Activated T-helper 2 cell treated with anti-CD3 and anti-CD28 coated beads, Interferon-gamma antibody, Interleukin-2, Interleukin-4, amounts not matched to agents 10 μg/mL and 5 μg/mL and 100 μg/mL, durations not matched to agents 14 hours and 24 hours and 36 hours (primary cell): ENCODE results near the gene SNX1. TPM values are rescaled to one million over a fixed set of nuclear protein-coding genes. Genes with fewer than 3 reads are reported as not detected.
"Not testable (repeated sequence)": the region's sequence is repeated elsewhere in the genome, so short reads cannot be mapped to it uniquely, and the experiment has no call there.

Experiments
- DNase-seq: peaks from one replicate; pipeline ENCODE4 v3.0.0; 2021; ENCODE audit warnings: low spot score
- H3K27ac Mint-ChIP-seq: one replicate; pipeline ENCODE4 v1.8.0; 2021; ENCODE audit warnings: mixed read lengths
- H3K27me3 Mint-ChIP-seq: one replicate; pipeline ENCODE4 v1.8.0; 2021; ENCODE audit warnings: low read depth, mixed read lengths
- H3K36me3 Mint-ChIP-seq: one replicate; pipeline ENCODE4 v1.8.0; 2021; ENCODE audit warnings: low read depth, mixed read lengths
- H3K4me1 Mint-ChIP-seq: one replicate; pipeline ENCODE4 v1.8.0; 2021; ENCODE audit warnings: low read depth, mixed read lengths
- H3K4me3 Mint-ChIP-seq: one replicate; pipeline ENCODE4 v1.8.0; 2021; ENCODE audit warnings: low read depth, mild to moderate bottlenecking, moderate library complexity, mixed read lengths
- H3K9me3 Mint-ChIP-seq: one replicate; pipeline ENCODE4 v1.8.0; 2021; ENCODE audit warnings: mixed read lengths
- intact Hi-C: fragments of 100-400 bp; cut with micrococcal nuclease; formaldehyde crosslinking; loops from one replicate; pipeline ENCODE4 v1.15.1; 2023
- total RNA-seq: library from RNA; stranded (reverse); gene quantifications from 2 replicates; pipeline ENCODE4 v1.2.3, GENCODE V29; 2022

The SNX1 gene
- total RNA-seq, 1 donor from 2014 or later, result 116 TPM

DNA sequence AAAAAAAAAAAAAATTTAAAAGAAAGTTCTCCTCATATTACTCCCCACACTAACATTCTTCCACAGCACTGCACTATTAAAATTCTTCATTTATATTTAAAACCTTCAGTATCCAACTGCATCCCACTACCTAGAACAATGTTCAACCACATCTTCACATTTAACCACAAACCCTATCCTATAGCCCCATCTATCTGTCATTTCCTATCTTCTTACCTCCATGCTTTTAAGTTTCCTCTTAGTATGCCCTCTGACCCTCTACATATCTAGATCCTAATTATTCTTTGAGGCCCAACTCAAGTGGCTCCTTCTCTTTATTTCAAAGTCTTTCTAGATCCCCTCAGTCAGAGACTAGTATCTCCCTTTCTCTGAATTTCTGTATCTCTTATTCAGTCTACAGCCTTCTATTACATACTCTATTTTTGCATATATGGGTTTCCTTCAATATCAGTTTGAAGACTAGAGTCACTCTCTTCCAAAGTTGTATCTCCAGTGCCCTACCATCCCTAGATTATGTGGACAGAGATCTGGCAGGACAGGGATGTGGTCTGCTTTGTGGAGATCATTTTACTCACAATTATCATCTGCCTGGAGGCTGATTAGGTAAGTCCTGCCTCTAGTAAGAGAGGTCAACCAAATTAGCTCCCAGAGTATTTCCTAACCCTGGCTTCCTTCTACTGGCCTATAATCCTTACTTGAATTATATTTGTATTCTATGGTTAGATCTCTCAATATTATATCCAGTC lies 3.5 kb upstream of the SNX1 start:
- intact Hi-C loops, result loop anchor here (5.0 to 10.0 kb wide), 4 partner anchors 263 to 590 kb away; partner anchors contain the start of genes CSNK1G1, PCLAF, TRIP4 and USP3
- Mint-ChIP-seq H3K36me3 (peaks cover 45% of the 10 kb centered on the region), H3K27me3 (no peaks in the 10 kb centered on the region), H3K27ac (peak overlapping the region; percentile 92), H3K9me3 (no peaks in the 10 kb centered on the region), H3K4me3 (peak overlapping the region; percentile 94), H3K4me1 (peaks cover 39% of the 10 kb centered on the region)
- DNase-seq, result no peak

DNA sequence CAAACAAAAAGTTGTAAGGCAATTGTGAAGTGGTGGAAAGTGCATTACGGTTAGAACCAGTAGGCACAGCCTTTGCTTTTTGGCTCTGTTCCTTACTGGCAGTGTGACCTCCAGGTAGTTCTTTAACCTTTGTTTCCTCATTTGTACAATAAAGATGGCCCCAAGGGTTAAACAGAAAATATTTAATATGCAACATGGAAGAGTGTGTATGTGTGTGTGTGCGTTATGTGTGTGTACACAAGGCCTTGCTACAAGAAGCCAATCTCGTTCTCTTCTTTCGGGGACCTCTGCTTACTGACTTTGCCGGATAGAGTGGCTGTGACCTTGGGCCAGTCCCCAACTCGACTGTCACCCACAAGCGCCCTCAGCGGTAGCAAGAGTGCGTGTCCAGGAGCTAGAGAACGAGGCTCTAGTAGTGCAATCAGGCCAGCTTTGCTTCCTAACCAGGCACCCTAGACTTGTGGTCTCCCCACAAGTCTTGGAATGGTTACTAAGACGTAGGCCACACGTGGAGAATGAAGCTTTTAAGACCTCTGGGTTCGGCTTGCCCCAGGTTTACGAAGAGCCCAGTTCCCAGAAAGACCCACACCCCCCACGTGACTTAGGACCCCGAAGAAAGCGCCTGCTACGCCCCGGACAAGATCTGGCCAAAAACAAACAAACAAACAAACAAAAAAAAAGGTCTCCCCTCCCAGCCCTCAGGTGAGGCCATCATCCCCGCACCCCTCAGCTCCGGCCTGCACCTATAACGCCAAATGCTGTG lies 2.7 kb upstream of the SNX1 start:
- peaks cover 47% of the 10 kb centered on the region for H3K4me1 Mint-ChIP-seq
- H3K36me3 Mint-ChIP-seq, result peaks cover 38% of the 10 kb centered on the region
- H3K9me3 Mint-ChIP-seq, result no peaks in the 10 kb centered on the region
- intact Hi-C loops, result loop anchor here (5.0 to 10.0 kb wide), 4 partner anchors 262 to 591 kb away; partner anchors contain the start of genes CSNK1G1, PCLAF, TRIP4 and USP3
- H3K27ac Mint-ChIP-seq, result peak overlapping the region; percentile 92
- H3K4me3 Mint-ChIP-seq, result peak overlapping the region; percentile 94
- peak; percentile 40 for DNase-seq
- no peaks in the 10 kb centered on the region for H3K27me3 Mint-ChIP-seq

DNA sequence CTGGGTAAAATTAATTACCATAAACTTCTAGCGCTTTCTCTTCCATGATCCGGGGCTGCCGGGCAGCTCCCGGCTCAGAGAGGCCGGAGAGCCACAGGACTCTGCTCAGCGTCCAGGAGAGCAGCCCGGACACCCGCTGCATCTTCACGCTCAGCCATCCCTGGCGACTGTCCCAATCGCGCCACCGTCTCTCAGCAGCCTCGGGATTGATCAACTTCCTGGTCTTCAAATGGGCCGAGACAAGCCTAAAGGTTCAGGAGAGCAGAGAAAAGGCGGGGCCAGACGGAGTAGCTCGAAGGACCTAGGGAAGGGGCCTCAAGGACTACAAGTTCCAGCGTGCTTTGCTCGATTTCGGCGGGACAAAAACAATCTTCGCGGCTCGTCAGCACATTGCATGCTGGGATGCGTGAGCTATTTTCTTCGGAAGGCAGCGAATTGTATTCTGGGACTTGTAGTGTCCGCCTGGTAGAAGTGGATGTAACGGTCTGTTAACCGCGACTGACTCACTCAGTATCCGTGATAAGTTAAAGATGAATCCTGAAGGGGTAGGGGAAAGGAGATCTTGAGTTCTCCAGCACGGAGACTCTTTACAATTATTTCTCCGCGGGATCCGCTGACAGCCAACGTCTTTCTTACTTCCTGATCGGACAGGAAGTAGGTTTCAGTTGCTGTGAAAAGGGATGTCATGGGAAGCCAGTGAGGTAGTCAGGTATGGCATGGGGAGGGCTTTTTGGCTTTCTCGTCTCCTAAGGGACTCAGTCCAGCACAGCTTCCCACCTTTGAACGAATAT lies 2.0 kb upstream of the SNX1 start, which contains the start of gene CIAO2A:
CIAO2A (minus strand) TSS at position 212 of the 791 bp plus-strand sequence; CDS start at position 142, 70 bp downstream.
- DNase-seq, result peak; percentile 93
- intact Hi-C loops, result loop anchor here (2.0 to 10.0 kb wide), 5 partner anchors 59 to 592 kb away; partner anchors contain the start of genes CSNK1G1, PCLAF, TRIP4 and USP3
- Mint-ChIP-seq H3K36me3 (peaks cover 33% of the 10 kb centered on the region), H3K4me1 (peaks cover 50% of the 10 kb centered on the region), H3K27ac (peak within 1 kb of the TSS; percentile 92), H3K9me3 (no peaks in the 10 kb centered on the region), H3K4me3 (peak within 1 kb of the TSS; percentile 94), H3K27me3 (no peaks in the 10 kb centered on the region)

DNA sequence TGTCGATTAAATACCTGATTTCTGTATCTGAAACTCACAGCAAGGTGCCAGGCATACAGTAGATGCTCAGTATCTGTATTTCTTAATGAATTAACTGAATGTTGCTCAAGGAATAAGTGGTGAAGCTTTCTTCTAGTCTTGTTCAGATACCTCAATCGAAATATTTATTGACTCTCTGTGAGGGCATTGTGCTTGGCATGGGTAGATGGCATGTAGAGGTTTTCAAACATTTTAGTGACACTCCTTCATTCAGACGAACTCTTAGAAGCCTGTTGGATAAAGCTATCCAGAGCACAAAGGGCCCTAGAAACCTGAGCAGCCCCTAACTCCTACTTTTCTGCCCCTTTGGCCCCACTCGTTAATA lies 369 bp upstream of the SNX1 start:
- H3K27ac Mint-ChIP-seq, result peak overlapping the region; percentile 92
- DNase-seq, result no peak
- intact Hi-C loops, result loop anchor here (2.0 to 10.0 kb wide), 3 partner anchors 57 to 289 kb away; partner anchors contain the start of genes CSNK1G1, PCLAF and TRIP4
- H3K4me1 Mint-ChIP-seq, result peaks cover 44% of the 10 kb centered on the region
- H3K36me3 Mint-ChIP-seq, result peaks cover 25% of the 10 kb centered on the region
- no peaks in the 10 kb centered on the region for H3K9me3 Mint-ChIP-seq
- no peaks in the 10 kb centered on the region for H3K27me3 Mint-ChIP-seq
- H3K4me3 Mint-ChIP-seq, result peak overlapping the region; percentile 94

DNA sequence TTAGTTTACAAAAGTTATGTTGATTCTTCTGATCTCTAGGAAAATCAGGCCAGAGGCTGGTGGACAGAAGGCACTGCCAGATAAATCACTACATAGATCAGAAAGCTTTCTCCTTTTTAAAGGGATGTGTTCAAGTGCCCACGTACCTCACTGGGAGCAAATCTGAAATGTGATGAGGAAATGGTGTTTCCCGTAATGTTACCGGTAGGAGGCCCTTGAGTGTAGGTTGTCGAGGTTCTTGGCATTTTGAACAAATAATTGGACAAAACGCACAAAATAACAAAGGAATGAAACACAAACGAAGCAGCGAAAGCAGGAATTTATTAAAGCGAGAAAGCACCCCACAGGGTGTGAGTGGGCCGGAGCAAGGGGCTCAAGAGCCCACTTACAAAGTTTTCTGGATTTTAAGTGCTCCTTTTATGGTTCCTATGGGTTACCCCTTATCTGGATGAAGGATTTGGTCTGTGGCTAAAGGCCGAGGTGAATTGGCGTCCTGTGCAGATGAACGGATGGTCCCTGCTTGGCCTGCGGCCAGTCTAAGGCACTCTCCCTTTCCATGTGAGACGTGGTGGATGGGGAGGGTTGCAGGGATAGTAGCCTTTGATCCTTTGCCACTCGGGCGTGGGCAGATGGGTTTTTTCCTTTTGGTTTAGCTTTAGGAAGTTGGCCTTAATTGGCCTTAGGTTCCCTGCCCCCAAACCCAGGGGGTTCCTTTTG lies 1.0 kb downstream of the SNX1 start:
- H3K27ac Mint-ChIP-seq, result peak overlapping the region; percentile 92
- no peak for DNase-seq
- no peaks in the 10 kb centered on the region for H3K27me3 Mint-ChIP-seq
- peak overlapping the region; percentile 94 for H3K4me3 Mint-ChIP-seq
- intact Hi-C loops, result loop anchor here (10.0 kb wide), 2 partner anchors 258 to 288 kb away; partner anchors contain the start of genes CSNK1G1, PCLAF and TRIP4
- H3K9me3 Mint-ChIP-seq, result no peaks in the 10 kb centered on the region
- H3K4me1 Mint-ChIP-seq, result peaks cover 40% of the 10 kb centered on the region
- H3K36me3 Mint-ChIP-seq, result peaks cover 21% of the 10 kb centered on the region

DNA sequence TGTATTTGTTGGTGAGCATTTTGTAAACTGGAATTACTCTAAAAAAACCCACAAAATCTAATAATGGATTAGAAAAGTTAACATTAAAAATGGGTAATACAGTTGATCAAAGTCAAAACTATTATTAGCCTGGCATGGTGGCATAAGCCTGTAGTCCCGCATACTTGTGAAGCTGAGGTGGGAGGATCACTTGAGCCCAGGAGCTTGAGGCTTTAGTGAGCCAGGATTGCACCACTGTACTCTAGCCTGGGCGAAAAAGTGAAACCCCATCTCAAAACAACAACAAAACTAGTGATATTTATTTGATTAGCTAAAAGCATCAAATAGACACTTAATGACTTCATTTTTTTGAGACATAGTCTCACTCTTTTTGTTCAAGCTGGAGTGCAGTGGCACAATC lies 3.6 kb downstream of the SNX1 start:
- Mint-ChIP-seq H3K4me1 (peaks cover 37% of the 10 kb centered on the region), H3K9me3 (no peaks in the 10 kb centered on the region), H3K27me3 (no peaks in the 10 kb centered on the region), H3K36me3 (peaks cover 26% of the 10 kb centered on the region), H3K4me3 (no peak overlapping the region), H3K27ac (no peak overlapping the region)
- intact Hi-C loops, result loop anchor here (10.0 kb wide), 2 partner anchors 255 to 285 kb away; partner anchors contain the start of genes CSNK1G1, PCLAF and TRIP4
- no peak for DNase-seq

DNA sequence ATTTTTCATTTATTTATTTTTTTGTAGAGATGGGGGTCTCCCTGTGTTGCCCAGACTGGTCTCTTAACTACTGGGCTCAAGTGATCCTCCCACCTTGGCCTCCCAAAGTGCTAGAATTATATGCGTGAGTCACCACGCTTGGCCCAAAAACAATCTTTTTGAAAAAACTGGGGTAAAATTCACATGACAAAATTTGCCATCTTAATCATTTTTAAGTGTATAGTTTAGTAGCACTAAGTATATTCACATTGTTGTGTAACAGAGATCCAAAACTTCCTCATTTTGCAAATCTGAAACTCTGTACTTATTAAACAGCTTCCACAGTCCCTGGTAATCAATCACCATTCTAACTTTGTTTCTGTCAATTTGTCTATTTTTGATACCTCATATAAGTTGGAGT lies 5.2 kb downstream of the SNX1 start:
- no peak for DNase-seq
- peaks cover 28% of the 10 kb centered on the region for H3K4me1 Mint-ChIP-seq
- no peak overlapping the region for H3K27ac Mint-ChIP-seq
- no peak overlapping the region for H3K4me3 Mint-ChIP-seq
- H3K27me3 Mint-ChIP-seq, result no peaks in the 10 kb centered on the region
- intact Hi-C loops, result no loop called here
- peaks cover 26% of the 10 kb centered on the region for H3K36me3 Mint-ChIP-seq
- no peaks in the 10 kb centered on the region for H3K9me3 Mint-ChIP-seq

DNA sequence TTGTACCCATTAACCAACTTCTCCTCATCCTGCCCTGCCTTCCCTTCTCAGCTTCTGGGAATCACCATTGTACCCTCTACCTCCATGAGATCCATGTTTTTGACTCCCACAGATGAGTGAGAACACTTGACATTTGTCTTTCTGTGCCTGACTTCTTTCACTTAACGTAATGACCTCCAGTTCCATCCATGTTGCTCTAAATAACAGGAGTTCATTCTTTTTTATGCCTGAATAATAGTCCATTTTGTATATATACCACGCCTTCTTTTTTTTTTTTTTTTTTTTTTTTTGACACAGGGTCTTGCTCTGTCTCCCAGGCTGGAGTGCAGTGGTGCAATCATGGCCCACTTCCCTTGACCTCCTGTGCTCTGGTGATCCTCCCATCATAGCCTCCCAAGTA lies 6.7 kb downstream of the SNX1 start:
- Mint-ChIP-seq H3K36me3 (peaks cover 22% of the 10 kb centered on the region), H3K4me3 (no peak overlapping the region), H3K4me1 (peaks cover 18% of the 10 kb centered on the region), H3K9me3 (no peaks in the 10 kb centered on the region), H3K27ac (no peak overlapping the region), H3K27me3 (no peaks in the 10 kb centered on the region)
- DNase-seq, result no peak
- intact Hi-C loops, result no loop called here

DNA sequence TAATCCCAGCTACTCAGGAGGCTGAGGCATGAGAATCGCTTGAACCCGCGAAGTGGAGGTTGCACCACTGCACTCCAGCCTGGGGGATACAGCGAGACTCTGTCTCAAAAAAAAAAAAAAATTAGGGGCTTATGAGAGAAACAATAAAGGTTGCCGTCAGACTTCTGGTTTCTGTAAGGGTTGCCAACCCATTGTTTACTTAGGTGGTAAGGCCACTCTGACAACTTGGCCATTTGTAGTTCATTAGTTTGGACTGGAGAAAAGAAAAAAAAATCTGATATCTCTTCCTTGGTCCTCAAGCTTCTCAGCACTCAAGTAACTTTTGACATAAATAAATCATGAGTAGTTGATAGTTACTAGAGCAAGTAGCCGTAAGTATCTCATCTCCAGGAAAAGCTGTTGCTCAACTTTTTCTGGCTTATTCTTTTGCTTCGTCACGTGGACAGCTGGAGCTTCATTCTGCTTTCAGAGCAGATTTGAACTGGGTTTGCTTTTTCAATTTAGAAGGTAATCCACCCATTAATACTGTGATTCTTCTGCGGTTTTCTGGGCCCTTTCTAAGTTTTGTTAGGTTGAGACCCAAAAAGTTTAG lies 9.4 kb downstream of the SNX1 start:
- Mint-ChIP-seq H3K36me3 (peaks cover 14% of the 10 kb centered on the region), H3K4me1 (peaks cover 13% of the 10 kb centered on the region), H3K4me3 (no peak overlapping the region), H3K9me3 (no peaks in the 10 kb centered on the region), H3K27ac (no peak overlapping the region), H3K27me3 (no peaks in the 10 kb centered on the region)
- DNase-seq, result no peak
- intact Hi-C loops, result no loop called here

DNA sequence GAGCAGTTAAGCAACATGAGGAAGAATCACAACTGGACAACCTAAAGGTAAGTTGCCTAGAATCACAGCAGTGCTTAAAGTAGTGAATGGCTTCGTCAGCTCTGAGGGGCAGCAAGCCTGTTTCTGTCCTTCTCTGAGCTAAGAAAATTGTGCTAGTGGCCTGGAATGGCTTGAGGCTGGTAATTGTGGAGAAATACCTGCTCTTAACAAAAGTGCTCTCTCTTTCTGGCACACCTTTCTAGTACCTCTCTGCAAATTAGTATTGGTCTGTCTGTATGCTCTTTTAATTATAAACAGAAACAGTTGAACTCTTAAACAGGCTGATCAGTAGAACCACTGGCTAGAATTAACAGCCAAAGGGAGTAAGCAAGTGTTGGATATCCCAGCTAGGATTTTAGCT lies 11.6 kb downstream of the SNX1 start:
- Mint-ChIP-seq H3K4me3 (no peak overlapping the region), H3K36me3 (peaks cover 13% of the 10 kb centered on the region), H3K9me3 (no peaks in the 10 kb centered on the region), H3K27me3 (no peaks in the 10 kb centered on the region), H3K27ac (no peak overlapping the region), H3K4me1 (peaks cover 21% of the 10 kb centered on the region)
- intact Hi-C loops, result no loop called here
- DNase-seq, result no peak

DNA sequence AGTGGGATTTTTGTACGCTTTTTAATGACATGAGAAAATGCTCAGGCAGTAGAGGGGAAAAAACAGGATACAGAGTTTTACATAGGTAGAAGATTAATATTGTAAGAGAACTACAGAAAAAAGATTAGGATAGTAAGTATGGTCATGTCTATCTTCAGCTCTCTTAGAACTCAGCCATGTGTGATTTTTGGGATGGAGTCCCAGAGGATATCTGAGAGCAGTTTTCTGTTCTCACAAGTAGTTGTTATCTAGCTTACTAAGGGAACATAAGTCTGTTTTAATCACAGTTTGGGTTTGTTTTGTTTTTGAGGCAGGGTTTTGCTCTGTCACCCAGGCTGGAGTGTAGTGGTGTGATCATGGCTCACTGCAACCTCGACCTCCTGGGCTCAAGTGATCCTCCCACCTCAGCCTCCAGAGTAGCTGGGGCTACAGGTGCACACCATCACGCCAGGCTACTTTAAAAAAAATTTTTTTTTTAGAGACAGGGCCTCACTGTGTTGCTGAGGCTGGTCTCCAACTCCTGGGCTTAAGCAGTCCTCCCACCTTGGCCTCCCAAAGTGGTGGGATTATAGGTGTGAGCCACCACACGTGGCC lies 14.4 kb downstream of the SNX1 start:
- H3K4me1 Mint-ChIP-seq, result peaks cover 17% of the 10 kb centered on the region

More for the DNA sequence above, 14.4 kb downstream of the SNX1 start:
- peaks cover 25% of the 10 kb centered on the region for H3K36me3 Mint-ChIP-seq
- H3K4me3 Mint-ChIP-seq, H3K27me3 Mint-ChIP-seq, H3K27ac Mint-ChIP-seq, DNase-seq, H3K9me3 Mint-ChIP-seq, intact Hi-C loops: not testable (repeated sequence)
